ENCODE data around the gene DNM3. TPM values are rescaled to one million over a fixed set of nuclear protein-coding genes. Genes with fewer than 3 reads are reported as not detected.

DNM3 gene
- total RNA-seq, 1 donor from 2014 or later = 9.6 TPM

DNA sequence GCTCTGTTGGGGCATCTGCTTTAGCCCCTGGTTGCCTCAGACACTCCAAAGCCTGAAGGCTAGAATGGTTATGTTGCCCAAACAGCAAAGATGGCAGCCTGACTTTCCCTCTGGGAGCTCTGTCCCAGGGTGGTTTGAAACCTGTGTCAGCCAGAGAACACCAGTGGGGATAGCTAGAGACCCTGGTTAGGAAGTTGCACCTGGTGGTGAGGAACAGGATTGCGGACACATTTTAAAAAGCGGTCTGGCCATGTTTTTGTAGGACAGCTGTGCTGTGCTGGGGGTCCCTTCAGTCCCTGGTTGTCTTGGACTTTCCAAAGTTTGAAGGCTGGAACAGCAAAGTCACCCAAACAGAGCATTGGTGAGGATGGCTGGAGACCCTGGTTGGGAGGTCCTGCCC lies 87.8 kb downstream of the DNM3 start:
- Histone ChIP-seq H3K4me1 (no peaks in the 10 kb centered on the region), H3K27ac (no peak overlapping the region), H3K9me3 (no peaks in the 10 kb centered on the region), H3K27me3 (no peaks in the 10 kb centered on the region), H3K36me3 (no peaks in the 10 kb centered on the region), H3K4me3 (no peak overlapping the region)
- TF ChIP-seq, protein P1, sequence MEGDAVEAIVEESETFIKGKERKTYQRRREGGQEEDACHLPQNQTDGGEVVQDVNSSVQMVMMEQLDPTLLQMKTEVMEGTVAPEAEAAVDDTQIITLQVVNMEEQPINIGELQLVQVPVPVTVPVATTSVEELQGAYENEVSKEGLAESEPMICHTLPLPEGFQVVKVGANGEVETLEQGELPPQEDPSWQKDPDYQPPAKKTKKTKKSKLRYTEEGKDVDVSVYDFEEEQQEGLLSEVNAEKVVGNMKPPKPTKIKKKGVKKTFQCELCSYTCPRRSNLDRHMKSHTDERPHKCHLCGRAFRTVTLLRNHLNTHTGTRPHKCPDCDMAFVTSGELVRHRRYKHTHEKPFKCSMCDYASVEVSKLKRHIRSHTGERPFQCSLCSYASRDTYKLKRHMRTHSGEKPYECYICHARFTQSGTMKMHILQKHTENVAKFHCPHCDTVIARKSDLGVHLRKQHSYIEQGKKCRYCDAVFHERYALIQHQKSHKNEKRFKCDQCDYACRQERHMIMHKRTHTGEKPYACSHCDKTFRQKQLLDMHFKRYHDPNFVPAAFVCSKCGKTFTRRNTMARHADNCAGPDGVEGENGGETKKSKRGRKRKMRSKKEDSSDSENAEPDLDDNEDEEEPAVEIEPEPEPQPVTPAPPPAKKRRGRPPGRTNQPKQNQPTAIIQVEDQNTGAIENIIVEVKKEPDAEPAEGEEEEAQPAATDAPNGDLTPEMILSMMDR (IDR thresholded peaks at IDR 0.05) = no peak
- intact Hi-C loops (cut with DNase I) = no loop called here
- no peak for DNase-seq (ENCODE audit: low spot score in 2 of 2)

DNA sequence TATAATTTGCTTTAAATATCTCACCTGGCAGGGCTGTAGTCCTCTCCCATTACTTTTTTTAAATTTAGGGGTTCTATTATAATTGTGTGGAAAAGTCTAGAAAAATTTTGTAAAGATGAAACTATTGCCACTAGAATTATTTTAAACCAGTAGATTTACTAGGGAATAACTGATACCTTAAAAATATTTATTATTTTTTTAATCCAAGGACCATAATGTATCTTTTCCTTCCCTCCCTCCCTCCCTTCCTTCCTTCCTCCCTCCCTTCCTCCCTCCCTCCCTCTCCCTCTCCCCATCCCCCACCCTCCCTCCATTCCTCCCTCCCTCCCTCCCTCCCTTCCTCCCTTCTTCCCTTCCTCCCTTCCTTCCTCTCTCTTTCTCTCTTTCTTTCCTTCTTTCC lies 90.5 kb downstream of the DNM3 start:
- TF ChIP-seq, protein P1 (IDR thresholded peaks at IDR 0.05) = no peak
- Histone ChIP-seq H3K27ac (no peak overlapping the region), H3K4me1 (no peaks in the 10 kb centered on the region), H3K27me3 (no peaks in the 10 kb centered on the region), H3K36me3 (no peaks in the 10 kb centered on the region), H3K9me3 (no peaks in the 10 kb centered on the region), H3K4me3 (no peak overlapping the region)
- DNase-seq (ENCODE audit: low spot score in 2 of 2) = no peak
- intact Hi-C loops (cut with DNase I) = no loop called here

DNA sequence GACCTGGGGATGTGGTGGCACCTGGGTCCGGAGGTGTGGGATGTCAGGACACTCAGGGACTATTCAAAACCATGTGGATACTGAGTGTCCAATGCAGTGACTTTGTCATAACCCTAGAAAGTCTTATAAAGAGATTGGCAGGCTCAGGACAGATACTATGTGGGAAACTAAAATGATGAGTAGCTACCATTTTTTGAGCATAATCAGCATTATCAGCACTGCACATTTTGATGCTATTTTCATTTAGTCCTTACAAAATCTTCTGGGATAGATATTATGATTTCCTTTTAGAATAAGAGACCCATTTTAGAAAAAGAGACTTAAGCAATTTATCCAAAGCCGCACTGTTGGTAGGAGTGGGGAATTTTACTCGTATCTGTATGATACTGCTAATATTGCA lies 93.4 kb downstream of the DNM3 start:
- Histone ChIP-seq H3K9me3 (no peaks in the 10 kb centered on the region), H3K4me3 (no peak overlapping the region), H3K4me1 (no peaks in the 10 kb centered on the region), H3K36me3 (no peaks in the 10 kb centered on the region), H3K27ac (no peak overlapping the region), H3K27me3 (no peaks in the 10 kb centered on the region)
- DNase-seq (ENCODE audit: low spot score in 2 of 2) = no peak
- TF ChIP-seq, protein P1 (IDR thresholded peaks at IDR 0.05) = no peak
- intact Hi-C loops (cut with DNase I) = no loop called here

DNA sequence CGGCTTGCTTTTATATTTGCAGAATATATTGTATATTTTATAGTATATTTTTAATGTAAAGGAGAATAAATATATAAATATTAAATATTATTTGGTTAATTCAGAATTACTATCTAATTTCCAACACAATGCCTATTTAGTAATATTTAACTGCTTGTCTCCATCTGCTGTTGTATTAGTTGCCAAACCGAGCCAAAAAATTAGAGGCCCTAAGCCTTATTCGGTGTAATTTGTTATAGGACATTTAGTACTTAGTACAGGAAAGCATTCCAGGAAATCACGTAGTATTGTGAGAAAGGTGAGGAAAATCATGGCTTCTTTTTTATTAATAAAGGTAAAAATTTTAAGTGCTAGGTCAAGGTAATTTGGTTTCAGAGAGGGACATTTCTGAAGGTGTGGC lies 93.8 kb downstream of the DNM3 start:
- Histone ChIP-seq H3K4me1 (no peaks in the 10 kb centered on the region), H3K9me3 (no peaks in the 10 kb centered on the region), H3K36me3 (no peaks in the 10 kb centered on the region), H3K27ac (no peak overlapping the region), H3K4me3 (no peak overlapping the region), H3K27me3 (no peaks in the 10 kb centered on the region)
- TF ChIP-seq, protein P1 (IDR thresholded peaks at IDR 0.05) = no peak
- no peak for DNase-seq (ENCODE audit: low spot score in 2 of 2)
- intact Hi-C loops (cut with DNase I) = no loop called here

DNA sequence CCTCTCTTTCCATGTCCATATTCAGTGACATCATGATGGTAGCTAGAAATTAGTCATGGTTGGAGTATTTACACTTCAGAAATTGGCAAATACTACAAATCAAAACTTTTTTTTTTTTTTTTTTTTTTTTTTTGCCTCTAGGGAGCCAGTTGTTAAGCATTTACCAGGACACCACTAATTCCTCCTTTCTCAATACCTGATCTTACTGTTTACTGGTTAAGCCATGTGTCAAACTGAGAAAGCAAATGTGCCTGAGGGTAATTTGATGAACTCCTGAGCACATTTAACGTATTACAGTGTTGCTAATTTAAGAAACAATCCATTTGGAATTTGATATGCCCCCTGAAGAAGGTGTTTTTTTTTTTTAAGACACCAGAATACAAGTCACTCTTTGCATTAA lies 94.4 kb downstream of the DNM3 start:
- intact Hi-C loops (cut with DNase I) = no loop called here
- H3K27ac ChIP-seq = no peak overlapping the region
- no peak for DNase-seq (ENCODE audit: low spot score in 2 of 2)
- no peaks in the 10 kb centered on the region for H3K27me3 ChIP-seq
- no peaks in the 10 kb centered on the region for H3K36me3 ChIP-seq
- no peak overlapping the region for H3K4me3 ChIP-seq
- TF ChIP-seq, protein P1 (IDR thresholded peaks at IDR 0.05) = no peak
- H3K9me3 ChIP-seq = no peaks in the 10 kb centered on the region
- no peaks in the 10 kb centered on the region for H3K4me1 ChIP-seq

DNA sequence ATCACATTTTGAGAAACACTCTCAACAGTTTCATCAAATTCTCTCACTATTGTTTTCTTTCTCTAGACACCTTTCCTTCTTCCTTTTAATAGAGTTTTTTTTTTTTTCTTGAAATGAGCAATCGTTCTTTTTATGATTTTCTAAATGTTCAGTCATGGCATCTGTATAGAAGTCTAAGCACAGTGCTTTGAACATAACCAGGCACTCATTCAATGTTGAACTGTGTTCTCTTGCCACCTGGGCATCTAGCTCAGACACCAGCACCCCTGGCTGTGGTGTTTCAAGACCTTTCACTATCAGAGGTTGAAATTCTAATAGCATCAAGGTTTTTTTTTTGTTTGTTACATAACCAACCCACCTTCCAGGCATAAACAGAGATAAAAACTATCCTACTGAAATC lies 96.6 kb downstream of the DNM3 start:
- Histone ChIP-seq H3K27me3 (no peaks in the 10 kb centered on the region), H3K4me1 (no peaks in the 10 kb centered on the region), H3K27ac (no peak overlapping the region), H3K9me3 (no peaks in the 10 kb centered on the region), H3K36me3 (no peaks in the 10 kb centered on the region), H3K4me3 (no peak overlapping the region)
- no peak for DNase-seq (ENCODE audit: low spot score in 2 of 2)
- intact Hi-C loops (cut with DNase I) = no loop called here
- TF ChIP-seq, protein P1 (IDR thresholded peaks at IDR 0.05) = no peak

Measured in ascending aorta (tissue), 2 donors.